Astrocyte (in vitro differentiated cells and primary cell): Measurements from ENCODE around the gene C14orf119.

Experiments
- EZH2 ChIP-seq: IDR thresholded peaks from 2 replicates; pipeline ENCODE4 v1.6.1; 2012; ENCODE audit warnings: mild to moderate bottlenecking, low read length, inconsistent platforms; ENCODE audit not compliant: insufficient read depth
- TF ChIP-seq, protein P1 (sequence below): IDR thresholded peaks from 2 replicates; pipeline ENCODE4 v1.5.1; 2011; ENCODE audit warnings: low read depth, mild to moderate bottlenecking, inconsistent platforms, low read length, moderate library complexity; ENCODE audit not compliant: insufficient read depth

DNA sequence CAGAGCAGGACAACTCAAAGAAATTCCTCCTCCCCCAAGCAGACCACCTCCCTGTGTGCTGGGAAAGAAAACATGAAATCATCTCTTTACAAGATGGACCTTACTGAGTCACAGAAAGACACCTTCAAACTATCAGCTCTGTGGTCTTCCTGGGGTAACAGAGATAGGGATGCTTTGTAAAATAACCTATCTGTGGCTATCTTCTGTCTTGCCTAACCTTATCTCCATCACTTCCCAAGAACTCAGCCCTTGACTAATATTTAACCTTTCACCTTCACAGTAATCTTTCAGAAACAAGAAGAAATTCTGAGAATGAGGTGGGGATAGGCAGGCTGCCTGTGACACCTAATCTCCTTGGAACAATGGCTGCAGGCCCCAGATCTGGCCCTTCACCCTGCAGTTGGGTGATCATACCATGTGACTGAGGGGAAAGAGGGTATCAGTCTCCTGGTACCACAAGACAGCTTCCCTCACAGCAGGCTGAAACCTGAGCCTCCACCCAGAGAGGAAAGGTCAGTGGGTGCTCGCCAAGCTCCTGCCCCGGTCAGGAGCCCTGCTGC lies 51.1 kb downstream of the C14orf119 start:
- TF ChIP-seq, protein P1, sequence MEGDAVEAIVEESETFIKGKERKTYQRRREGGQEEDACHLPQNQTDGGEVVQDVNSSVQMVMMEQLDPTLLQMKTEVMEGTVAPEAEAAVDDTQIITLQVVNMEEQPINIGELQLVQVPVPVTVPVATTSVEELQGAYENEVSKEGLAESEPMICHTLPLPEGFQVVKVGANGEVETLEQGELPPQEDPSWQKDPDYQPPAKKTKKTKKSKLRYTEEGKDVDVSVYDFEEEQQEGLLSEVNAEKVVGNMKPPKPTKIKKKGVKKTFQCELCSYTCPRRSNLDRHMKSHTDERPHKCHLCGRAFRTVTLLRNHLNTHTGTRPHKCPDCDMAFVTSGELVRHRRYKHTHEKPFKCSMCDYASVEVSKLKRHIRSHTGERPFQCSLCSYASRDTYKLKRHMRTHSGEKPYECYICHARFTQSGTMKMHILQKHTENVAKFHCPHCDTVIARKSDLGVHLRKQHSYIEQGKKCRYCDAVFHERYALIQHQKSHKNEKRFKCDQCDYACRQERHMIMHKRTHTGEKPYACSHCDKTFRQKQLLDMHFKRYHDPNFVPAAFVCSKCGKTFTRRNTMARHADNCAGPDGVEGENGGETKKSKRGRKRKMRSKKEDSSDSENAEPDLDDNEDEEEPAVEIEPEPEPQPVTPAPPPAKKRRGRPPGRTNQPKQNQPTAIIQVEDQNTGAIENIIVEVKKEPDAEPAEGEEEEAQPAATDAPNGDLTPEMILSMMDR: no peak
- TF ChIP-seq EZH2: no peak
